ENCODE measurements around the gene ATF6. TPM values are rescaled to one million over a fixed set of nuclear protein-coding genes. Genes with fewer than 3 reads are reported as not detected.

The ATF6 gene
- total and polyA plus RNA-seq, 2 donors (not counting 1 experiment from before 2014, with no cell fraction given), result 25.3 to 27.4 TPM

- peaks cover 2% of the 10 kb centered on the region for H3K4me1 ChIP-seq (ENCODE audit: control insufficient read depth, extremely low read depth, insufficient read depth, low read length)
Measured at GRCh38 chr1:161824618-161825017, 58.5 kb downstream of the ATF6 start.

DNA sequence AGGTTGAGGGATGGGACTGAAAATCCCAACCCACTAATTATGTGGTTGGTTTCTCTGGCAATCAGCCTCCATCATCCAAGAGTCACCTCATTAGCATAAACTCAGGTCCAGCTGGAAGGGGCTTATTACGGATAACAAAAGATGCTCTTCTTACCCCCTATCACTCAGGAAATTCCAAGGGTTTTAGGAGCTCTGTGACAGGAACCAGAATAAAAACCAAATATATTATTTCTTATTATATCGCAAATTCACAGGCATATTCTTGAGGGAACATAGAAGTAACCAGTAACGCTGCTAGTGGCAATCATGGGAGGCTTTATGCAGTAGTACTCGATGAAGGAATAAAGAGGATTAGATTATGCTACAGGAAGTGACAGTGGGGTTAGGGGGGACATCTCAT is 59.7 kb downstream of the ATF6 start:
- no peaks in the 10 kb centered on the region for H4K20me1 ChIP-seq (ENCODE audit: control insufficient read depth, extremely low read depth, insufficient read depth, low read length)
- no peak overlapping the region for H3K4me2 ChIP-seq (ENCODE audit: extremely low read depth, insufficient read depth, low read length)
- H2AFZ ChIP-seq (ENCODE audit: low read length), result no peak overlapping the region
- no peak overlapping the region for H3K9ac ChIP-seq (ENCODE audit: insufficient read depth, low read length)
- H3K27ac ChIP-seq (ENCODE audit: insufficient read depth, low read length), result no peak overlapping the region
- no peaks in the 10 kb centered on the region for H3K27me3 ChIP-seq (ENCODE audit: control insufficient read depth, insufficient read depth, low read length)
- H3K9me3 ChIP-seq (ENCODE audit: control insufficient read depth, insufficient read depth, low read depth, low read length), result no peaks in the 10 kb centered on the region
- H3K79me2 ChIP-seq (ENCODE audit: control insufficient read depth, insufficient read depth, low read length), result no peaks in the 10 kb centered on the region
- TF ChIP-seq EZH2 (IDR thresholded peaks at IDR 0.05; ENCODE audit: low read length, missing control alignments), result no peak
- TF ChIP-seq, protein P1, sequence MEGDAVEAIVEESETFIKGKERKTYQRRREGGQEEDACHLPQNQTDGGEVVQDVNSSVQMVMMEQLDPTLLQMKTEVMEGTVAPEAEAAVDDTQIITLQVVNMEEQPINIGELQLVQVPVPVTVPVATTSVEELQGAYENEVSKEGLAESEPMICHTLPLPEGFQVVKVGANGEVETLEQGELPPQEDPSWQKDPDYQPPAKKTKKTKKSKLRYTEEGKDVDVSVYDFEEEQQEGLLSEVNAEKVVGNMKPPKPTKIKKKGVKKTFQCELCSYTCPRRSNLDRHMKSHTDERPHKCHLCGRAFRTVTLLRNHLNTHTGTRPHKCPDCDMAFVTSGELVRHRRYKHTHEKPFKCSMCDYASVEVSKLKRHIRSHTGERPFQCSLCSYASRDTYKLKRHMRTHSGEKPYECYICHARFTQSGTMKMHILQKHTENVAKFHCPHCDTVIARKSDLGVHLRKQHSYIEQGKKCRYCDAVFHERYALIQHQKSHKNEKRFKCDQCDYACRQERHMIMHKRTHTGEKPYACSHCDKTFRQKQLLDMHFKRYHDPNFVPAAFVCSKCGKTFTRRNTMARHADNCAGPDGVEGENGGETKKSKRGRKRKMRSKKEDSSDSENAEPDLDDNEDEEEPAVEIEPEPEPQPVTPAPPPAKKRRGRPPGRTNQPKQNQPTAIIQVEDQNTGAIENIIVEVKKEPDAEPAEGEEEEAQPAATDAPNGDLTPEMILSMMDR (conservative IDR thresholded peaks at IDR 0.05 in 1 of 2, IDR thresholded peaks at IDR 0.05 in 1 of 2; ENCODE audit: low read depth in 1 of 2, low read length in 2 of 2), result no peak
- DNase-seq (ENCODE audit: low read depth in 2 of 2), result no peak
- no peak overlapping the region for H3K4me3 ChIP-seq (replicated peaks in 1 of 4; ENCODE audit: control extremely low read depth in 1 of 4, insufficient read depth in 1 of 4, low read depth in 3 of 4, low read length in 4 of 4)
- H3K36me3 ChIP-seq (ENCODE audit: control insufficient read depth, insufficient read depth, low read length), result no peaks in the 10 kb centered on the region
- H3K4me1 ChIP-seq (ENCODE audit: control insufficient read depth, extremely low read depth, insufficient read depth, low read length), result peaks cover 2% of the 10 kb centered on the region

More at GRCh38 chr1:161824618-161825017, 58.5 kb downstream of the ATF6 start:
- no peaks in the 10 kb centered on the region for H4K20me1 ChIP-seq (ENCODE audit: control insufficient read depth, extremely low read depth, insufficient read depth, low read length)
- H2AFZ ChIP-seq (ENCODE audit: low read length), result no peak overlapping the region
- no peak overlapping the region for H3K4me3 ChIP-seq (replicated peaks in 1 of 4; ENCODE audit: control extremely low read depth in 1 of 4, insufficient read depth in 1 of 4, low read depth in 3 of 4, low read length in 4 of 4)
- H3K9ac ChIP-seq (ENCODE audit: insufficient read depth, low read length), result no peak overlapping the region
- H3K9me3 ChIP-seq (ENCODE audit: control insufficient read depth, insufficient read depth, low read depth, low read length), result no peaks in the 10 kb centered on the region
- no peaks in the 10 kb centered on the region for H3K79me2 ChIP-seq (ENCODE audit: control insufficient read depth, insufficient read depth, low read length)
- no peak overlapping the region for H3K4me2 ChIP-seq (ENCODE audit: extremely low read depth, insufficient read depth, low read length)
- H3K27me3 ChIP-seq (ENCODE audit: control insufficient read depth, insufficient read depth, low read length), result no peaks in the 10 kb centered on the region
- no peak for DNase-seq (ENCODE audit: low read depth in 2 of 2)
- no peaks in the 10 kb centered on the region for H3K36me3 ChIP-seq (ENCODE audit: control insufficient read depth, insufficient read depth, low read length)
- no peak overlapping the region for H3K27ac ChIP-seq (ENCODE audit: insufficient read depth, low read length)
- TF ChIP-seq EZH2 (IDR thresholded peaks at IDR 0.05; ENCODE audit: low read length, missing control alignments), result no peak
- TF ChIP-seq, protein P1 (conservative IDR thresholded peaks at IDR 0.05 in 1 of 2, IDR thresholded peaks at IDR 0.05 in 1 of 2; ENCODE audit: low read depth in 1 of 2, low read length in 2 of 2), result no peak

DNA sequence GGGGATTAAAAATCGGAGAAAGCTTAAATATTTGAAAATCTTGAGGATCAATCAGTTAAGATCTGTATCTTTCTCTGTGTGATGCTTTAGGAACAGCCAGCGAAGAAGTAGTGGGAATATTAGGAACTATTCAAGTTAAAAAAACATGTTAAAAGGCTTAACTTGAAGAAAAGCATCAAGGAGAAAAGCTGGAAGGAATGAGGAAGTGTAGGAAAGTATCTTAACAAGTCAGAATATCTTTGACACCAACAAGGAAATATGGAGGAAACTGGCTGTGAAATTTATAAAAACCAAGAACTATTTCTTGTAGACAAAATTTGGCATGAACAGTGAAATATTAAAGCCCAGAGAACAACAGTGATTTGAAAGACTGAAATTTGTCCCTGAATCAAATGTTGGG is 60.4 kb downstream of the ATF6 start:
- Histone ChIP-seq H3K4me2 (ENCODE audit: extremely low read depth, insufficient read depth, low read length) (no peak overlapping the region), H3K4me1 (ENCODE audit: control insufficient read depth, extremely low read depth, insufficient read depth, low read length) (peaks cover 2% of the 10 kb centered on the region), H2AFZ (ENCODE audit: low read length) (no peak overlapping the region), H3K4me3 (replicated peaks in 1 of 4; ENCODE audit: control extremely low read depth in 1 of 4, insufficient read depth in 1 of 4, low read depth in 3 of 4, low read length in 4 of 4) (no peak overlapping the region), H4K20me1 (ENCODE audit: control insufficient read depth, extremely low read depth, insufficient read depth, low read length) (no peaks in the 10 kb centered on the region), H3K9ac (ENCODE audit: insufficient read depth, low read length) (no peak overlapping the region), H3K36me3 (ENCODE audit: control insufficient read depth, insufficient read depth, low read length) (no peaks in the 10 kb centered on the region), H3K9me3 (ENCODE audit: control insufficient read depth, insufficient read depth, low read depth, low read length) (no peaks in the 10 kb centered on the region), H3K79me2 (ENCODE audit: control insufficient read depth, insufficient read depth, low read length) (no peaks in the 10 kb centered on the region), H3K27me3 (ENCODE audit: control insufficient read depth, insufficient read depth, low read length) (no peaks in the 10 kb centered on the region), H3K27ac (ENCODE audit: insufficient read depth, low read length) (no peak overlapping the region)
- DNase-seq (ENCODE audit: low read depth in 2 of 2), result no peak
- TF ChIP-seq, protein P1 (conservative IDR thresholded peaks at IDR 0.05 in 1 of 2, IDR thresholded peaks at IDR 0.05 in 1 of 2; ENCODE audit: low read depth in 1 of 2, low read length in 2 of 2), result no peak
- no peak for TF ChIP-seq EZH2 (IDR thresholded peaks at IDR 0.05; ENCODE audit: low read length, missing control alignments)

All from fibroblast of lung (primary cell).